HG03432 (cell line): Measurements from ENCODE around the gene CCDC9.
A peak's percentile ranks its signal among the peaks of the same experiment; 100 is the strongest.

ENCODE experiments used
- ATAC-seq: cut with Tn5 transposase; IDR thresholded peaks from one replicate; pipeline ENCODE4 v1.9.1; 2021; ENCODE audit warnings: mild to moderate bottlenecking, moderate library complexity; ENCODE audit not compliant: unreplicated experiment

The CCDC9 gene

GRCh38 chr19:47255879-47256692 lies at the start of gene CCDC9:
CCDC9 (plus strand) TSS chr19:47256525; CDS start chr19:47258401, 1,876 bp downstream.
- peak; percentile 52 for ATAC-seq

GRCh38 chr19:47209319-47210179 lies 46.8 kb upstream of the CCDC9 start:
- ATAC-seq = no peak

GRCh38 chr19:47210180-47210490 lies 46.2 kb upstream of the CCDC9 start:
- ATAC-seq = no peak

GRCh38 chr19:47210689-47211316 lies 45.5 kb upstream of the CCDC9 start:
- no peak for ATAC-seq

GRCh38 chr19:47215581-47215980 lies 40.7 kb upstream of the CCDC9 start:
- no peak for ATAC-seq

- ATAC-seq = no peak
Observed at GRCh38 chr19:47221080-47221841, 35.1 kb upstream of the CCDC9 start.

- ATAC-seq = no peak
Observed at GRCh38 chr19:47221890-47222289, 34.4 kb upstream of the CCDC9 start.

GRCh38 chr19:47225746-47226425 lies 30.4 kb upstream of the CCDC9 start:
- ATAC-seq = peak; percentile 40

GRCh38 chr19:47226426-47227351 lies 29.6 kb upstream of the CCDC9 start:
- ATAC-seq = peak; percentile 26

- ATAC-seq = no peak
Observed at GRCh38 chr19:47227352-47228167, 28.8 kb upstream of the CCDC9 start.

- no peak for ATAC-seq
Observed at GRCh38 chr19:47228168-47228936, 28.0 kb upstream of the CCDC9 start.

GRCh38 chr19:47228937-47229675 lies 27.2 kb upstream of the CCDC9 start:
- ATAC-seq = no peak

GRCh38 chr19:47229676-47230053 lies 26.7 kb upstream of the CCDC9 start:
- ATAC-seq = no peak

GRCh38 chr19:47230054-47230920 lies 26.0 kb upstream of the CCDC9 start:
- ATAC-seq = peak; percentile 31

- peak; percentile 0 for ATAC-seq
Observed at GRCh38 chr19:47230921-47231214, 25.5 kb upstream of the CCDC9 start, which contains the start of gene BBC3. BBC3 (minus strand) TSS chr19:47231199; CDS start chr19:47228431, 2,768 bp downstream.
